ENCODE measurements around the gene MPRIP.

The MPRIP gene

GRCh38 chr17:17055286-17056155 is 13.3 kb downstream of the MPRIP start:
- TF ChIP-seq CTCF (IDR thresholded peaks at IDR 0.05; ENCODE audit: borderline replicate concordance, insufficient read depth, low read depth, low read length) = no peak
- no peak overlapping the region for H3K4me3 ChIP-seq (ENCODE audit: low read depth, low read length)

GRCh38 chr17:17056156-17056539 is 13.9 kb downstream of the MPRIP start:
- TF ChIP-seq CTCF (IDR thresholded peaks at IDR 0.05; ENCODE audit: borderline replicate concordance, insufficient read depth, low read depth, low read length) = no peak
- no peak overlapping the region for H3K4me3 ChIP-seq (ENCODE audit: low read depth, low read length)

- H3K4me3 ChIP-seq (ENCODE audit: low read depth, low read length) = no peak overlapping the region
- no peak for TF ChIP-seq CTCF (IDR thresholded peaks at IDR 0.05; ENCODE audit: borderline replicate concordance, insufficient read depth, low read depth, low read length)
These were observed 14.8 kb downstream of the MPRIP start for GRCh38 chr17:17057057-17057551.

- TF ChIP-seq CTCF (IDR thresholded peaks at IDR 0.05; ENCODE audit: borderline replicate concordance, insufficient read depth, low read depth, low read length) = no peak
- no peak overlapping the region for H3K4me3 ChIP-seq (ENCODE audit: low read depth, low read length)
These were observed 16.0 kb downstream of the MPRIP start for GRCh38 chr17:17058304-17058703.

- no peak for TF ChIP-seq CTCF (IDR thresholded peaks at IDR 0.05; ENCODE audit: borderline replicate concordance, insufficient read depth, low read depth, low read length)
- H3K4me3 ChIP-seq (ENCODE audit: low read depth, low read length) = no peak overlapping the region
These were observed 17.1 kb downstream of the MPRIP start for GRCh38 chr17:17059301-17059890.

- no peak for TF ChIP-seq CTCF (IDR thresholded peaks at IDR 0.05; ENCODE audit: borderline replicate concordance, insufficient read depth, low read depth, low read length)
- no peak overlapping the region for H3K4me3 ChIP-seq (ENCODE audit: low read depth, low read length)
These were observed 18.0 kb downstream of the MPRIP start for GRCh38 chr17:17060001-17060922.
